HG02852 (cell line): ENCODE data around the gene TMEM255B.

ENCODE experiments used
- ATAC-seq: cut with Tn5 transposase; IDR thresholded peaks from one replicate; pipeline ENCODE4 v1.9.1; 2021; ENCODE audit warnings: mild to moderate bottlenecking, moderate library complexity; ENCODE audit not compliant: unreplicated experiment

TMEM255B gene

GRCh38 chr13:113766035-113766800 lies 7.2 kb downstream of the TMEM255B start:
- no peak for ATAC-seq

DNA sequence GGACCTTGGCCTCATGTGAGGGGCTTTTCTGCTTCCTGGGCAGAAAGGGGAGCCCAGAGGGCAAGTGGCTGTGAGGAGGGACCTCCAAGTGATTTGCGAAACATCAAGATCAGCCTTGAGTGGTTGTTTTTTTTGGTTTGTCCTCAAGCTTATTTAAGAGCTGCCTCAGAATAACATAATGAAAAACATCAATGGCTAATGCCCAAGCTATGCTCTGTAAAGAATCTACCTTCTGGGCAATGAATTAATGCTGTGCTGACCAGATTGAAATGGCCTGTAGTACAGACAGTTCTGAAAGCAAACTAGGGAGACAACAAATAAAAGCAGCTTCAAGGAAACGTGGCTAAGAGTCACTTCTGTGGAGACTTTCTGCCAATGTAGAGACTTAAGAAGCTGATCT lies 8.3 kb downstream of the TMEM255B start:
- no peak for ATAC-seq

GRCh38 chr13:113768018-113768905 lies 9.2 kb downstream of the TMEM255B start:
- no peak for ATAC-seq

DNA sequence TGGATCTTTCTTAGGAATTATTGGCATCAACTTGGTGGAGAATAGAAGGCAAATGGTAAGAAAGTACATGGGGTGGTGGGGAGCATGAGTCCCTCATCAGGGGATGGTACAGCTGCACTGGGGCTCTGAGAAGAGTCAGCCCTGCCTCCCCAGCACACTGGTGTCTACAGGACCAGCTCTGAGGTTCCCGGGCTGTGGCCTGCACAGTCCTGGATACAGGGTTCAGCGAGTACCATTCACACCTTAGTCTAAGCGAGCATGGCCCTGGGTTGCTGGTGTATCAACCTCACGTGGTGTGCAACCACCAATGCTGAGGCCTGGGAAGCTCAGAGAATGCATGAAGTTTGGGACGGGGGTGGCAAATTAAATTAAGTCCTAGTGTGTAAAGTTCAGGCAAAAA lies 10.1 kb downstream of the TMEM255B start:
- no peak for ATAC-seq

- ATAC-seq, result no peak
These were observed 10.9 kb downstream of the TMEM255B start for GRCh38 chr13:113769881-113770280.

DNA sequence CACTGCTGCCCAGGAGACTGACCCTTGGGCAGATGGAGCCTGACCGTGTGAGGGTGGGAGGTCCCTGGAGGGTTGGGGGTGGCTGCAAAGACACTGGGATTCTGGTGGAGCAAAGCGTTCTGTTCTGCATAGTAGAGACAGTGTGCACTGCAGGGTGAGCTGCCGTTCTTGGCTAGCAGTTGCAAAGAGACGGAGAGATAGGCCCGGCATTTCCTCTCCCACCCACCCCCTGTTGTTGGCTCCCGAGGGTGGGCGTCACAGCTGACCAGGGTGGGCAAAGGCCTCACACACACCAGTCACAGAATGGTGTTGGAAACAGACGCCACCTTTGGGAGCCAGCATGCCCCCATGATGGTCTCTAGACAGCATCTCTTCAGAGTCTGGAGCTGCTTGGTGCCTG lies 11.4 kb downstream of the TMEM255B start:
- ATAC-seq, result no peak

DNA sequence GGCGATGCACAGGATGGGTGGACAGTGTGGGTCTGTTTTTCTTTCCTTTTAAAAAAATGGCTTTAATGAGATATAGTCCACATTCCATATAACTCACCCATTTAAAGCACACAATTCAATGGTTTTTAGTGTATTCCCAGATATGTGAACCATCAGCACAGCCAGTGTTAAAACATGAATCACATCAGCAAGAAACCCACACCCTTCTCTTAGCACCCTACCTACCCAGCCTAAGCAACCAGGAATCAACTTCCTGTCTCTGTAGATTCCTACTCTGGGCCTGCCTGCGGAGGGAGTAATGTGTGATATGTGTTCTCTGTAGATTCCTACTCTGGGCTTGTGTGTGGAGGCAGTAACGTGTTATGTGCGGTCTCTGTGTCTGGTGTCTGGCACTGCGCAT lies 11.9 kb downstream of the TMEM255B start:
- no peak for ATAC-seq

DNA sequence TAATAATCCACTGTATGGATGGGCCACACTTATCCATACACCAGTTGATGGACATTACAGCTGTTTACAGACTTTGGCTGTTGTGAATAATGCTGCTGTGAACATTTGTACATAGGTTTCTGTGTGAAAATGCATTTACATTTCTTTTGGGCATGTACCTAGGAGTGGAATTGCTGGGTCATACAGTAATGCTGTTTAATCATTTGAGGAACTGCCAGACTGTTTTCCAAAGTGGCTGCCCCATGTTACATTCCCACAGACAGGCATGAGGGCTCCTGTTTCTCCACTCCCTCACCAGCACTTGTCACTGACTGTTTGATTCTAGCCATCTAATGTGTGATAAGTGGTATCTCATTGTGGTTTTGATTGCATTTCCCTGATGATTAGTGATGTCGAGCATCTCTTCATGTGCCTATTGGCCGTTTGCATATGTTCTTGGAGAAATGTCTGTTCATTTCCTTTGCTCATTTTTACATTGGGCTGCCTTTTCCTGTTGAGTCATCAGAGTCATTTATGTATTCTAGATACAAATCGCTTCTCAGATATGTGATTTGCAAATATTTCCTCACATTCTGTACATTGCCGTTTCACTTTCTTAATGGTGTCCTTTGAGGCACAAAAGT lies 12.8 kb downstream of the TMEM255B start:
- no peak for ATAC-seq

GRCh38 chr13:113774177-113775107 lies 15.4 kb downstream of the TMEM255B start:
- no peak for ATAC-seq

DNA sequence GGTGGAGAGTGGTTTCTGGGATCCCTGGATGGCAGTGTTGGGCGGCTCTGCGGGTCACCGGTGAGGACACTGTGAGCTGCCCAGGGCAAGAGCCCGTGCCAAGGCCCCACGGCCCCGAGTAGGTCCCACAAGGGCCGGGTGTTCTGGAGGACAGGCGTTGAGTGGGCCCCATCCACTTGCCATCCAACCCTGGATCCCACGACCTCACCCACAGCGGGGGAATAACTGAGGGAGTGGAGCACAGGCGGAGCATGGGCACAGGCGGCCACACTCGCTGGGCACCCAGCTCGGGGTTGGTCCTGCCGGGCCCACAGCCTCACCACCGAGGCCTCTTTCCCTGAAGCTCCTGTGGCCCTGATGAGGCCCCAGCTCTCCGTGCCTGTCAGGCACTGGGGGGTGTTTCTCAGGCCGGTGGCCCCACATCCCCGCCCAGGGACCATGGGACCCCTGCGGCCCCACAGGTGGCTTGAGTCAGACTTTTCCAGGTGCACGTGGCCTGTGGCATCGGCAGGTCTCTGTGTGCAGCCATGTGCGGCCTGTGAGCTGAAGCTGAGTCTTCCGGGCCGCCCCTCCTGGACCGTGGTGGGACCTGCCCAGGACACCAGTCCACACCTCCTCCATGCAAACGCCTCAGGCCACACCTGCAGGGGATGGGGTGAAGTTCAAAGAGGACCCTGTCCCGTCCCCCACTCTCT lies 16.6 kb downstream of the TMEM255B start:
- no peak for ATAC-seq

GRCh38 chr13:113776231-113777125 lies 17.5 kb downstream of the TMEM255B start:
- no peak for ATAC-seq

DNA sequence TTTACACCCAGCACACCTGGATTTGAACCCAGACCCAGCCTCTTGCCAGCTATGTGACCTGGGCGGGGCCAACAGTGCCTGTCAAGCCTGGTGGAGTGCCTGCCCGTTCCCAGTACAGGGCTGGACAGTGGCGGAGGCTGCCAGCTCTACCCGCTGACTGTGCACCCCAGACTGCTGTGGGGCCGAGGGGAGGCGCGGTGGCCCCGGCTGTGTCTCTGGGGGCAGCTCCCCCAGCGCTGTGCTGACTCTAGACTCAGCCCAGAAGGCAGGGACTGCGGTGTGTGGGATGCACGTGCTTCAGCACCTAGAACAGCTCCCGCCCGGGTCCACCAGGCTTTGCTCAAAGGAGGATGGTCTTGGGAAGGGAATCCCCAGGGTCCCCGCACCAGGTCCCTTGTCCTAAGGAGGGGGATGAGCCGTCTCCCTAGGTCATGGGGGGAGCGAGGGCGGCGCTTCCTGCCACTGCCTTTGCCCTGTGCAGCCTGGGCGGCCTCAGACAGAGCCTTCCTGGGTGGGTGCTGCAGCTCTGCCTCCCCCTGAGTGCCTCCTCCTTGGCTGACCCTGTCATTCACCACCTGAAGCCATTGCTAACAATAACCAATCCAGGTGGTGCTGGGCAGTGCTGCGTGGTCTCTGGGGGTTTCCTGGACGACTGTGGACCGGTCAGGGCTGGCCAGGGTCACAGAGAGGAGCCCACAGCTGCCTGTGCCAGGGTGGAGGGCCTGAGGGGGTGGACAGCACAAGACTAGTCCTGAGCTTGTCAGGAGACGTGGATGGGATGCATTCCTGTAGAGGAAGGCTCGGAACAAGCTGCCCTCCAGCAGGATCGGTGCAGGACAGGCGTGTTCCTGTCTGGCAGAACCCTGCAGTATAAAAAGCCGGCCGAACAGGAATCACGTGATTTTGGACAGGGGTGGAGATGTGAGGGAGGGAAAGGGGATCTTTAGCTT lies 18.6 kb downstream of the TMEM255B start:
- no peak for ATAC-seq

GRCh38 chr13:113781571-113781970 lies 22.5 kb downstream of the TMEM255B start:
- ATAC-seq, result no peak

GRCh38 chr13:113782472-113782871 lies 23.4 kb downstream of the TMEM255B start:
- no peak for ATAC-seq

GRCh38 chr13:113783200-113783881 lies 24.3 kb downstream of the TMEM255B start:
- ATAC-seq, result no peak

GRCh38 chr13:113783966-113784644 lies 25.1 kb downstream of the TMEM255B start:
- no peak for ATAC-seq

DNA sequence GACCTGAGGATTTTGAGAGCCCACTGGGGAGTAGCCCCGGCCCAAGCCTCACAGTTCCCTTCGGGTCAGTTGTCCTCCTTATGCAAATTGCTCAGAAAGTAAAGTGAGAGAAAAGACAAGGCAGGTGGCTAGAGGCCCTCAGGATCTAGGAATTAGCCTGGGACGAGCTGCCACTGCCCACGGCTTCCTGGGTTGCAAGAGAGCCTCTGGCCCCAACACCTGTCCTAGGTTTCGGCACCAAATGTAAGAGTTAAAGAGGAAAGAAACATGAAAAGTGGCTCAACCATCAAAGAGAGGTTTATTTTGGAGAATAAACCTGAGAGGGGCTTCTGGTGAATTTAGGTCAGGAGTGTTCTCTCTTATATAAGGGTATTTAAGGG lies 25.6 kb downstream of the TMEM255B start:
- ATAC-seq, result no peak
